IMR-90 (cell line): ENCODE data around the gene MSLN. TPM values are rescaled to one million over a fixed set of nuclear protein-coding genes. Genes with fewer than 3 reads are reported as not detected.

Experiments used
- ATAC-seq: fragments of 200-7000 bp; cut with Tn5 transposase; 2 replicates; pipeline ENCODE4 v1.9.1; 2020; ENCODE audit warnings: low read depth, mild to moderate bottlenecking, moderate library complexity
- BruUV-seq: library from RNA; stranded (reverse); fragments of 400-500 nt; replicated peaks from 2 replicates; lab custom pipeline; 2021; lab: Mats Ljungman, UMichigan
- CTCF ChIA-PET: fragments of 300-600 bp; formaldehyde crosslinking; extraction: SDS; loops from one replicate; lab custom pipeline; 2021; ENCODE audit warnings: antibody characterized with exemption; lab: Yijun Ruan, JAX
- POLR2A ChIA-PET: fragments of 300-600 bp; sonication (Branson Sonifier 250); formaldehyde crosslinking; loops from one replicate; lab custom pipeline; 2022; ENCODE audit warnings: antibody characterized with exemption; ENCODE audit not compliant: unreplicated experiment; lab: Charles Lee
- DNase-seq: peaks from one replicate; pipeline ENCODE4 v3.0.0; 2013
- H2AFZ ChIP-seq: replicated peaks from 2 replicates; pipeline ENCODE3; 2013; ENCODE audit warnings: low read length, mild to moderate bottlenecking; ENCODE audit not compliant: poor library complexity
- H2AK5ac ChIP-seq: 2 replicates; pipeline ENCODE4 v1.6.1; 2013; ENCODE audit warnings: low read depth, low read length, inconsistent platforms
- H2AK9ac ChIP-seq: replicated peaks from 2 replicates; pipeline ENCODE3; 2013; ENCODE audit warnings: mild to moderate bottlenecking, low read depth, low read length, moderate library complexity; ENCODE audit not compliant: poor library complexity
- H2BK120ac ChIP-seq: 2 replicates; pipeline ENCODE4 v1.6.1; 2013; ENCODE audit warnings: low read depth, low read length, inconsistent platforms
- H2BK15ac ChIP-seq: 3 replicates; pipeline ENCODE4 v1.6.1; 2013; ENCODE audit warnings: low read depth, low read length, inconsistent platforms
- H2BK20ac ChIP-seq: 2 replicates; pipeline ENCODE4 v1.6.1; 2013; ENCODE audit warnings: low read depth, mild to moderate bottlenecking, inconsistent platforms, low read length, moderate library complexity
- H2BK5ac ChIP-seq: 2 replicates; pipeline ENCODE4 v1.6.1; 2013; ENCODE audit warnings: mild to moderate bottlenecking, low read depth, low read length, inconsistent platforms; ENCODE audit not compliant: poor library complexity, severe bottlenecking
- H3K14ac ChIP-seq: replicated peaks from 2 replicates; pipeline ENCODE4 v1.6.1; 2013; ENCODE audit warnings: low read depth, low read length, inconsistent platforms
- H3K18ac ChIP-seq: 2 replicates; pipeline ENCODE4 v1.6.1; 2013; ENCODE audit warnings: low read depth, low read length, control low read depth
- H3K23ac ChIP-seq: 2 replicates; pipeline ENCODE4 v1.6.1; 2013; ENCODE audit warnings: low read depth, low read length, inconsistent platforms
- H3K27ac ChIP-seq: 2 replicates; pipeline ENCODE4 v1.5.1; 2013; ENCODE audit warnings: mild to moderate bottlenecking, control low read depth, low read length; ENCODE audit not compliant: insufficient read depth
- H3K27me3 ChIP-seq: 2 replicates; pipeline ENCODE4 v1.6.1; 2013; ENCODE audit warnings: low read length; ENCODE audit not compliant: control insufficient read depth, insufficient read depth
- H3K36me3 ChIP-seq: 2 replicates; pipeline ENCODE4 v1.6.1; 2013; ENCODE audit warnings: low read length, mixed read lengths; ENCODE audit not compliant: control insufficient read depth, insufficient read depth
- H3K4ac ChIP-seq: 2 replicates; pipeline ENCODE4 v1.6.1; 2013; ENCODE audit warnings: low read depth, low read length, inconsistent platforms
- H3K4me1 ChIP-seq: 2 replicates; pipeline ENCODE4 v1.6.1; 2013; ENCODE audit warnings: low read length, mixed read lengths; ENCODE audit not compliant: control insufficient read depth, insufficient read depth
- H3K4me2 ChIP-seq: 2 replicates; pipeline ENCODE4 v1.6.1; 2013; ENCODE audit warnings: low read depth, mild to moderate bottlenecking, control low read depth, low read length, moderate library complexity
- H3K4me3 ChIP-seq: 2 replicates; pipeline ENCODE4 v1.5.1; 2013; ENCODE audit warnings: low read depth, mild to moderate bottlenecking, control low read depth, low read length, moderate library complexity; ENCODE audit not compliant: insufficient read depth
- H3K56ac ChIP-seq: 2 replicates; pipeline ENCODE4 v1.6.1; 2013; ENCODE audit warnings: low read length, inconsistent platforms; ENCODE audit not compliant: insufficient read depth; ENCODE audit errors: extremely low read depth
- H3K79me1 ChIP-seq, 2 experiments: 2 replicates each; pipeline ENCODE4 v1.6.1; 2013; ENCODE audit warnings: low read length in 2 of 2, inconsistent platforms in 1 of 2, low read depth in 1 of 2
- H3K9ac ChIP-seq: 2 replicates; pipeline ENCODE4 v1.6.1; 2013; ENCODE audit warnings: low read depth, low read length, control low read depth
- H3K9me1 ChIP-seq: 2 replicates; pipeline ENCODE4 v1.6.1; 2013; ENCODE audit warnings: low read length, inconsistent platforms; ENCODE audit not compliant: insufficient read depth
- H3K9me3 ChIP-seq: 2 replicates; pipeline ENCODE4 v1.6.1; 2013; ENCODE audit warnings: low read length; ENCODE audit not compliant: control insufficient read depth, insufficient read depth
- H4K20me1 ChIP-seq: 2 replicates; pipeline ENCODE4 v1.6.1; 2013; ENCODE audit warnings: low read length, inconsistent platforms; ENCODE audit not compliant: insufficient read depth
- H4K5ac ChIP-seq: 2 replicates; pipeline ENCODE4 v1.6.1; 2013; ENCODE audit warnings: mild to moderate bottlenecking, low read depth, low read length, control low read depth
- H4K8ac ChIP-seq, 2 experiments: 2 replicates each; pipeline ENCODE4 v1.6.1; 2013; ENCODE audit warnings: low read depth in 2 of 2, low read length in 2 of 2, control low read depth in 1 of 2, inconsistent platforms in 1 of 2
- H4K91ac ChIP-seq: 2 replicates; pipeline ENCODE4 v1.6.1; 2013; ENCODE audit warnings: low read depth, low read length, inconsistent platforms; ENCODE audit not compliant: insufficient read depth
- BHLHE40 ChIP-seq: fragments of 150-350 bp; IDR thresholded peaks from 2 replicates; pipeline ENCODE4 v1.6.1; 2016; ENCODE audit warnings: mild to moderate bottlenecking, low read depth, low read length
- CEBPB ChIP-seq: IDR thresholded peaks from 2 replicates; pipeline ENCODE4 v1.6.1; 2012; ENCODE audit warnings: low read depth, low read length, improper control_type of control experiment
- CHD1 ChIP-seq: IDR thresholded peaks from 2 replicates; pipeline ENCODE4 v1.6.1; 2012; ENCODE audit warnings: low read depth, low read length, improper control_type of control experiment
- ELK1 ChIP-seq: fragments of 150-350 bp; IDR thresholded peaks from 2 replicates; pipeline ENCODE4 v1.6.1; 2016; ENCODE audit warnings: low read depth, mild to moderate bottlenecking, low read length, moderate library complexity, borderline replicate concordance
- FOS ChIP-seq: fragments of 150-350 bp; IDR thresholded peaks from 2 replicates; pipeline ENCODE4 v1.6.1; 2016; ENCODE audit warnings: low read depth, low read length
- MAFK ChIP-seq: IDR thresholded peaks from 2 replicates; pipeline ENCODE4 v1.6.1; 2012; ENCODE audit warnings: low read depth, low read length, improper control_type of control experiment
- MAZ ChIP-seq: IDR thresholded peaks from 2 replicates; pipeline ENCODE4 v1.6.1; 2012; ENCODE audit warnings: low read depth, mild to moderate bottlenecking, low read length, improper control_type of control experiment, moderate library complexity, borderline replicate concordance
- MXI1 ChIP-seq: IDR thresholded peaks from 2 replicates; pipeline ENCODE4 v1.6.1; 2012; ENCODE audit warnings: low read depth, mild to moderate bottlenecking, low read length, moderate library complexity, borderline replicate concordance
- NFE2L2 ChIP-seq: fragments of 150-350 bp; IDR thresholded peaks from 2 replicates; pipeline ENCODE4 v1.6.1; 2016; ENCODE audit warnings: low read depth, mild to moderate bottlenecking, low read length
- POLR2A ChIP-seq: IDR thresholded peaks from 2 replicates; pipeline ENCODE4 v1.6.1; 2012; ENCODE audit warnings: mild to moderate bottlenecking, low read depth, low read length
- RAD21 ChIP-seq: IDR thresholded peaks from 2 replicates; pipeline ENCODE4 v1.6.1; 2012; ENCODE audit warnings: low read length, improper control_type of control experiment
- RCOR1 ChIP-seq: IDR thresholded peaks from 2 replicates; pipeline ENCODE4 v1.6.1; 2012; ENCODE audit warnings: mild to moderate bottlenecking, low read length, improper control_type of control experiment; ENCODE audit not compliant: insufficient replicate concordance
- RFX5 ChIP-seq: IDR thresholded peaks from 2 replicates; pipeline ENCODE4 v1.8.0; 2012; ENCODE audit warnings: low read depth, mild to moderate bottlenecking, low read length, moderate library complexity
- SMC3 ChIP-seq: fragments of 150-350 bp; IDR thresholded peaks from 2 replicates; pipeline ENCODE4 v1.6.1; 2016; ENCODE audit warnings: low read depth, mild to moderate bottlenecking, antibody characterized with exemption, low read length, moderate library complexity
- USF2 ChIP-seq: fragments of 150-350 bp; IDR thresholded peaks from 2 replicates; pipeline ENCODE4 v1.6.1; 2017; ENCODE audit warnings: mild to moderate bottlenecking, antibody characterized with exemption, low read length, low read depth
- WGBS, 2 experiments: methylation state at CpG; one replicate each; pipeline versions ENCODE4 v1.1.5 to v1.1.7; 2013; ENCODE audit warnings: missing lambda C conversion rate in 2 of 2; ENCODE audit not compliant: insufficient read length in 1 of 2; ENCODE audit errors: extremely low coverage in 2 of 2; 5-methylcytosine and 5-hydroxymethylcytosine counted together
- dilution Hi-C: fragments of 300-500 bp; cut with HindIII; formaldehyde crosslinking; loops from one replicate; pipeline ENCODE4 v1.14.3; 2018; ENCODE audit warnings: low sequenced_read_pairs; ENCODE audit not compliant: unreplicated experiment
- in situ Hi-C: fragments of 300-500 bp; cut with MboI; formaldehyde crosslinking; loops from 3 replicates; pipeline ENCODE4 v1.14.3; 2019; ENCODE audit warnings: low sequenced_read_pairs, inconsistent platforms, mixed read lengths
- intact Hi-C: fragments of 100-400 bp; cut with micrococcal nuclease; formaldehyde crosslinking; loops from 2 replicates; pipeline ENCODE4 v1.10.0; 2022
- polyA plus RNA-seq, 3 experiments: library from polyadenylated mRNA; depleted of rRNA; stranded (reverse); fragments of >200 nt; gene quantifications; 2 replicates each; pipeline ENCODE4 v1.2.3, GENCODE V29; 2012; ENCODE audit warnings: low replicate concordance in 1 of 3
- total RNA-seq: library from RNA; depleted of rRNA; stranded (reverse); fragments of >200 nt; gene quantifications from 2 replicates; pipeline ENCODE4 v1.2.3, GENCODE V29; 2012
- TF ChIP-seq, protein P1 (sequence below): conservative IDR thresholded peaks from 2 replicates; pipeline ENCODE4 v1.5.1; 2012; ENCODE audit warnings: mild to moderate bottlenecking, low read depth, low read length, improper control_type of control experiment

The MSLN gene
- total and polyA plus RNA-seq, 2 of the 4 experiments (the other 2 are of a cell fraction), result 0.14 TPM; not detected in 1

- Histone ChIP-seq H3K4me3 (no peak overlapping the region), H3K4ac (no peak overlapping the region), H3K18ac (no peak overlapping the region), H3K9ac (no peak overlapping the region), H2BK120ac (no peak overlapping the region), H3K4me2 (no peak overlapping the region), H3K23ac (no peak overlapping the region), H2BK20ac (no peak overlapping the region), H3K14ac (no peak overlapping the region), H4K91ac (no peak overlapping the region), H2AFZ (no peak overlapping the region), H2AK5ac (no peak overlapping the region), H4K5ac (no peak overlapping the region), H4K20me1 (peaks cover 13% of the 10 kb centered on the region), H3K79me1 (peaks cover 0 to 17% of the 10 kb centered on the region in 2 experiments; a peak in 1 of 4 replicates), H3K36me3 (peaks cover 10% of the 10 kb centered on the region; the same call in 1 of the 2 replicates), H2AK9ac (peak overlapping the region; percentile 68), H4K8ac (no peak overlapping the region), H3K9me1 (no peaks in the 10 kb centered on the region), H2BK15ac (no peak overlapping the region), H3K4me1 (peaks cover 7% of the 10 kb centered on the region; the same call in 1 of the 2 replicates), H3K27ac (no peak overlapping the region), H2BK5ac (no peak overlapping the region), H3K9me3 (no peaks in the 10 kb centered on the region), H3K56ac (no peak overlapping the region), H3K27me3 (peaks cover 9% of the 10 kb centered on the region; the same call in 1 of the 2 replicates)
- intact Hi-C loops, result no loop called here
- ChIA-PET POLR2A (no interaction called here), CTCF (no interaction called here)
- dilution Hi-C loops, result no loop called here
- WGBS, 2 experiments, result 29% methylated on average over 6 of the region's 6 CpGs; no CpG with 5 or more reads in 1 of the 2 experiments
- in situ Hi-C loops, result no loop called here
- ATAC-seq (no peak), DNase-seq (no peak)
- no TSS peak for BruUV-seq
- no peak for TF ChIP-seq MAFK
- no peak for TF ChIP-seq CEBPB
- no peak for TF ChIP-seq RAD21
- TF ChIP-seq USF2, result no peak
- no peak for TF ChIP-seq CHD1
- TF ChIP-seq ELK1, result no peak
- no peak for TF ChIP-seq MAZ
- no peak for TF ChIP-seq FOS
- TF ChIP-seq, protein P1, sequence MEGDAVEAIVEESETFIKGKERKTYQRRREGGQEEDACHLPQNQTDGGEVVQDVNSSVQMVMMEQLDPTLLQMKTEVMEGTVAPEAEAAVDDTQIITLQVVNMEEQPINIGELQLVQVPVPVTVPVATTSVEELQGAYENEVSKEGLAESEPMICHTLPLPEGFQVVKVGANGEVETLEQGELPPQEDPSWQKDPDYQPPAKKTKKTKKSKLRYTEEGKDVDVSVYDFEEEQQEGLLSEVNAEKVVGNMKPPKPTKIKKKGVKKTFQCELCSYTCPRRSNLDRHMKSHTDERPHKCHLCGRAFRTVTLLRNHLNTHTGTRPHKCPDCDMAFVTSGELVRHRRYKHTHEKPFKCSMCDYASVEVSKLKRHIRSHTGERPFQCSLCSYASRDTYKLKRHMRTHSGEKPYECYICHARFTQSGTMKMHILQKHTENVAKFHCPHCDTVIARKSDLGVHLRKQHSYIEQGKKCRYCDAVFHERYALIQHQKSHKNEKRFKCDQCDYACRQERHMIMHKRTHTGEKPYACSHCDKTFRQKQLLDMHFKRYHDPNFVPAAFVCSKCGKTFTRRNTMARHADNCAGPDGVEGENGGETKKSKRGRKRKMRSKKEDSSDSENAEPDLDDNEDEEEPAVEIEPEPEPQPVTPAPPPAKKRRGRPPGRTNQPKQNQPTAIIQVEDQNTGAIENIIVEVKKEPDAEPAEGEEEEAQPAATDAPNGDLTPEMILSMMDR, result no peak
- TF ChIP-seq SMC3, result no peak
- no peak for TF ChIP-seq RFX5
- no peak for TF ChIP-seq NFE2L2
- no peak for TF ChIP-seq MXI1
- TF ChIP-seq POLR2A, result no peak
- TF ChIP-seq RCOR1, result no peak
- TF ChIP-seq BHLHE40, result no peak
Measured at GRCh38 chr16:782258-782657, 21.7 kb downstream of the MSLN start.
